GM19239 (cell line): ENCODE measurements around the gene NSMCE1.
A peak's percentile ranks its signal among the peaks of the same experiment; 100 is the strongest.

Experiments
- DNase-seq: peaks from one replicate; pipeline ENCODE4 v3.0.0; 2011; ENCODE audit warnings: low spot score; ENCODE audit not compliant: insufficient read length
- FAIRE-seq: peaks from 2 replicates; lab custom pipeline; 2011; peaks lifted over from hg19 to GRCh38; lab: Jason Lieb, UNC

NSMCE1 gene

GRCh38 chr16:27233731-27234130, 34.8 kb downstream of the NSMCE1 start:
- no peak for FAIRE-seq
- DNase-seq: no peak

DNA sequence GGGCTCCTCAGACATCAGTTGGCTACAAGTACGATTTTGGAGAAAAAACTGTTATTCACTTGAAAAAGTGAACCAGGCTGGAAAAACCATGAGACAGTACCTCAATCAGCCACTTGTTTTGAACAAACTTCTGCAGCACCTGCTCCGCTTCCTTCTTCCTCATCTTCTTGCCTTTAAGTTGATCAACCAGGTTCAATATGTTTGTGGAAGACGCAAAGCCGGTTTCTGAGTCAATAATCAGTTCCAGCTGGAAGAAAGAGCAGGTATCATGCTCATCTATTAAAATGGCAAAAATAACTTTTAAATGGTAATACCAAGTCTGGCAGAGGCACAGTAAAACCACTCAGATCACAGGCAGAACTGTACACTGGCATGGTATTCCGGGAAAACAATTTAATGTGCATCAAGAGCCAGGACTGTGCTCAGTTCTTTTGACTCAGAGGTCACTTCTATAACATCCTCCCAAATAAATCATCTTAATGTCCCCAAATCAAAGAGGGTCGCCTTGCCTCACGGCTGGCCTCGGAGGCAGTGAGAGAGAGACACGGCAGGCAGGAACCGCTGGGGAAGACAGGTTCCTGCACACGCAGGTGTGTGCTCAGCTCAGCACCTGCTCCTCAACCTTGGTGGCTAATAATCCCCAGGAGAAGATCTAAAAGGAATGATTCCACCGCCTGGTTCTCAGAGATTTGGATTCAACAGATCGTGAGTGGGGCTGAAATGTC, 35.5 kb downstream of the NSMCE1 start:
- DNase-seq: no peak
- no peak for FAIRE-seq

- FAIRE-seq: peak; percentile 96
- DNase-seq: peak; percentile 44
Observed at GRCh38 chr16:27232061-27232900, 36.3 kb downstream of the NSMCE1 start.

GRCh38 chr16:27231692-27232060, 36.9 kb downstream of the NSMCE1 start:
- DNase-seq: no peak
- FAIRE-seq: no peak

GRCh38 chr16:27230562-27231001, 38.0 kb downstream of the NSMCE1 start:
- no peak for DNase-seq

GRCh38 chr16:27229891-27230470, 38.6 kb downstream of the NSMCE1 start:
- FAIRE-seq: no peak

More at GRCh38 chr16:27230562-27231001, 38.0 kb downstream of the NSMCE1 start:
- FAIRE-seq: peak; percentile 33

DNA sequence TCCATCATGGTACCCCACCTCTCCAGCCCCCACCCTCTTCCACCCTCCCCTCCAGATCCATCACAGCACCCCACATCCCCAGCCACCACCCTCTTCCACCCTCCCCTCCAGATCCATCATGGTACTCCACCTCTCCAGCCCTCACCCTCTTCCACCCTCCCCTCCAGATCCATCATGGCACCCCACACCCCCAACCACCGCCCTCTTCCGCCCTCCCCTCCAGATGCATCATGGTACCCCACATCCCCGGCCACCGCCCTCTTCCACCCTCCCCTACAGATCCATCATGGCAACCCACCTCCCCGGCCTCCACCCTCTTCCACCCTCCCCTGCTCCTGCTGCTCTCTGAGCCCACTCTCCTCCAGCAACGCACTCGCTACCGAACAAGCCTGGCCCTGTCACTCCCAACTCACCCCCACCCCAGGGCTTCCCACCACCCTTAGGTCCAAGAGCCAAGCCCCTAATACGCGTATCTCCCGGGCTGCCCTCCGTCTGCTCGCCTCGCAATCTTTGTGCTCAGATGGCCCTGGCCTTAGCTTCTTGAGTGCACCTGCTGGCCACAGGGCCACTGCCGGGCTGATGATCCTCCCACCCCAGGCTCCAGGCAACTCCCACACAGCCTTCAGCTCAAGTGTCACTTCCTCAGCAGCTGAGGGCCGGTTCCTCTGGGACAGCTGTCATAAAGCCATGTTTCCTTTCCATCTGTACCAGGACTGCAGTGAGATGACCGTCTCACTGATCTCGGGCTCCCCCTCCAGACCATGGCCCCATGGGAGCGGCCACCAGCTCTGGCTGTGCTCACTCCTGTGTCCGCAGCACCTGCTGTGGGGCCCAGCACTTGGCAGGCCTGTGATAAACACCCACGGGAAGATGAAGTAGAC, 39.7 kb downstream of the NSMCE1 start:
- FAIRE-seq (no peak), DNase-seq (no peak)

More at GRCh38 chr16:27229891-27230470, 38.6 kb downstream of the NSMCE1 start:
- DNase-seq: no peak

DNA sequence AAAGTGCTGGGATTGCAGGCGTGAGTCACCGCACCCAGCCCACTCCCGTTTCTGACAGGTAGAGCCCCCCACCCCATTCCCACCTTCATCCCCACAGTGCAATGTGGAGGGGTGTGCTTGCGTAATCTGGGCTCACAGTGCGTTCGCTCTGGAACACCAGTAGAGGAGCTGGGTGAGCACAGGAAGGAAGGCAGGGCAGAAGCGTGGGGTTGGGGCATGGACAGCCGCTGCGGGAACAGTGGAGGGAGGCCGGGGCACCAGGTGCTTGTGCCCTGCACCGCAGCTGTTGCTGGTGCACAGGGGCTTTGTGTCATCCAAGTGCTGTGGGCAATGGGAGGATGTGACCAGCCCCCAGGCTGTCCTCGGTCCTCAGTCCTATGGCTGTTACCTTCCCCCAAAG, 40.5 kb downstream of the NSMCE1 start:
- DNase-seq: no peak
- FAIRE-seq: no peak

DNA sequence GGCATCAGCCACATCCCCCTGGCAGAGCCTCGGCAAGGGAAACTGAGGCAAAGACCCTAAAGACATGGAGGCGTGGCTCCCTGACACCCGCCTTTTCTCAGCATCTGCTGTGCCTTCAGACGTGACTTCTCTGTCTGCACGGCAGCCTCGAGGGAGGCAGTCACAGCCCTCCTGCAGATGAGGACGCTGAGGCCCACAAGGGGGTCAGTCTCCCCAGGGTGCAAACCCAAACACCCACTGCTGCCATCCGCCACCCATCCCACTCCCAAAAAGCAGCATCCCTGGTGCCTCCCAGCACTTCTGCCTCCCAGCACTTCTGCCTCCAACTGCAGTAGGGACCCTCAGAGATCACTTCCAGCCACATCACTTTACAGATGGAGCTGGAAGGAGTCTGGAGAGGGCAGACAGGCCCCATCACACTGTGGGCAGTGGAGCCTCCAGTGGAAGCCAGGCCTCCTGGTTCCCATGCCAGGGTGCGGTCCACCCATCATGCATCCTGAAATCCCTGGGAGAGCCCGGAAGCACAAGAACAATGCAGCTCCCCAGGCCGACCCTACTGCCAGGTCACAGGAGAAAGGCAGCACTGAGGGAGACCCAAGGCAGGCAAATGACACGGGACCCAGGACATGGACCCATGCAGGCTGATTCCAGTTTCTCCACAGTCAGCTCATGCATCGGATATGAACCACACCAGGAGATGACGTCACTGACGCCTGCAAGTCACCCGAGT, 41.4 kb downstream of the NSMCE1 start:
- FAIRE-seq (no peak), DNase-seq (no peak)

DNA sequence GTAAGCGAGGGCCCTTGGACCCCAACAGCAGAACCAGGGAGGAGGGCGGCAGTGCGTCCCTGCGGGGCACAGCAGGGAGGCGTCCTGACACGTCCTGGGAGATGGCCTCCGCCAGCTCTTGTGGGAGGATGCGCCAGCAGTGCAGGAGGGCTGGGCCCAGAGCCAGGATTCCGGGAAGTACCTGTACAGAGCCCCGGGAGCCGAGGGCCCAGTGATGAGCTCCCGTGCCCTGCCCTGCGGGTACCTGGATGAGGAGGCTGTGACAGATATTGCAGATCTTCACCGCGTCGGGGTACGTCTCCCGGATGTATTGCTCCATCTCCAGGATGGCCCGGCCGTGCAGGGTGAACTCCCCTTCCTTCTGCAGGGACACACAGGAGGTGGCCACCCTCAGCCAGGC, 42.1 kb downstream of the NSMCE1 start:
- DNase-seq: no peak
- FAIRE-seq: no peak

GRCh38 chr16:27225536-27226360, 42.8 kb downstream of the NSMCE1 start:
- FAIRE-seq (no peak), DNase-seq (no peak)

DNA sequence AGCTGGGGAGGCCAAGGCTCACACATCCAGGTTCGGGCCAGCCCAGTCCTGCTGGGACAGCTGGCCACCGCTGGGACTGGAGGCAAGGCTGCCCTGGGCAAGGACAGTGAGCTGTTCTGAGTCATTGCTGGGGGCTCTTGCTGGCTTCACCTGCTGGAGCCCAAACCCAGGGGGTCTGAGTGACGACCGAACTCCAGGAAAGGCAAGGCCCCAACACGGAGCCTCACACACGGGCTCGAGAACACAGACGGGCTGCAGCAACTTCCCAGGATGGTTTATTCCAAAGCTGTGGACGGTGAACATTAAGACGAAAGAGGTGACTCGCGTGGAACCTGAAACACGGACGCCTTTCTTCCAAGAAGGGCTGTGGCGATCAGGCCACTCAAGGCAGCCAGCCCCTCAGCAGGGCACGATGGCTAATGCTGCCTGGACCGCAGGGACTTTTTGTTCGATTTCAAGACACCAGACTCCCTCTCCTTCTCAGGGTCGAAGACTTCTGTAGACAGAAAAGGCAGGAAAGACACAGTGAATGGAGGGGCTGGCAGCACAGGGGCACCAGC, 43.8 kb downstream of the NSMCE1 start:
- FAIRE-seq (no peak), DNase-seq (no peak)

DNA sequence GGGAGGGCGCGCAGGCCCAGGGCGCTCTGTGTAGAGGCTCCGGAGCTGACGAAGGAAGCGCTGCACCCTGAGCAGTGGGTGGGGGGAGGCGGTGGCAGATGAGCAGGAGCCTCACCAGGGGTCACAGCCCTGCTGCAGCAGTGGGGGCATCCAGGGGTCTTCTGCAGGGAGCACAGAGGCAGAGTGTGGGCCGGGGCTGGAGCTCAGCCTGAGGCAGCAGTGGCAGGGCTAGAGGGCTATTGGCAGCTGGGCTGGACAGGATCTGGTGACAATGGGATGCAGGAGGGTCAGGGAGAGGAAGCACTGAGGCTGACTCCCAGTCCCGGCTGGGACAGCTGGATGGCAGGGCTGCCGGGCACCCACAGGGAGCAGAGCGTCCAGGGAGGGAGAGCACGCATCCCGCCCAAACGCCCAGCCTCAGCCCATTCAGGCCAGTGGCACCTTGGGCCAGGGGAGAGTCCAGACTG, 44.3 kb downstream of the NSMCE1 start:
- DNase-seq (no peak), FAIRE-seq (no peak)

DNA sequence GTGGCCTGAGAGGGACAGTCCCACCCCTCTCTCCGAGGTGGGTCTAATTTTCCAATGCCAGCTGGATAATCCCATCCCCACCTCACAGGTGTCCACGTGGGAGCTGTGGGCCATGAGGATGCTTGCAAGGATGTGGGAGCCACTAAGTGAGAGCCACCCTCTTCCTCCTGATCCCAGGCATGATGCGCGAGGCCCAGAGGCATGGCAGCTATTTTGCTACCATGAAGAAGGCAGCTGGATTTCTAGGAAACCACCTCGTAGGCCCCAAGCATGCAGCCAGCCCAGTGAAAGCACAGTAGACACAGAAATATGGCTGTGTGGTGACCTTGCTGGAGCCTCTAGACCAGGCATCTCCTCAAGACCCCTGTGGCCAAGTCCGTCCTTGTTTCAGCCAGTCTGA, 44.9 kb downstream of the NSMCE1 start:
- no peak for FAIRE-seq
- no peak for DNase-seq

DNA sequence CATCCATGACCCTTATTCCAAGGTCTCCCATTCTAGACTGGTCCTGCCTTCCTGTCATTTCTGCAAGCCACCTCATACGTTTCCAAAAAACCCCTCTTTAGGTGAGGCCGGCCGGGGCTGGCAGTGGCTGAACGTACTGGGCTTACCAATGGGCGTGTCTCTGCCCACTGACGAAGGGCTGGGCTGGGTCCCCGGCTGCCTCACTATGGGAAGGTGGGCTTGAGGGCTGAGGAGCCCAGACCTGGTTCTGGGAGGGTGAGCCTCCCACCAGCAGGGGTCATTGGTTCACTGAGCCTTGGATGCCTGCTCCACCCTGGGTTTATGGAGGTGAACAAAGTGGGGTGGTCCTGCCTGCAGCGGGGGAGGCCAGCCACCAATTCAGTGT, 45.4 kb downstream of the NSMCE1 start:
- DNase-seq (no peak), FAIRE-seq (no peak)

GRCh38 chr16:27222249-27223225, 46.0 kb downstream of the NSMCE1 start:
- FAIRE-seq (no peak), DNase-seq (no peak)

DNA sequence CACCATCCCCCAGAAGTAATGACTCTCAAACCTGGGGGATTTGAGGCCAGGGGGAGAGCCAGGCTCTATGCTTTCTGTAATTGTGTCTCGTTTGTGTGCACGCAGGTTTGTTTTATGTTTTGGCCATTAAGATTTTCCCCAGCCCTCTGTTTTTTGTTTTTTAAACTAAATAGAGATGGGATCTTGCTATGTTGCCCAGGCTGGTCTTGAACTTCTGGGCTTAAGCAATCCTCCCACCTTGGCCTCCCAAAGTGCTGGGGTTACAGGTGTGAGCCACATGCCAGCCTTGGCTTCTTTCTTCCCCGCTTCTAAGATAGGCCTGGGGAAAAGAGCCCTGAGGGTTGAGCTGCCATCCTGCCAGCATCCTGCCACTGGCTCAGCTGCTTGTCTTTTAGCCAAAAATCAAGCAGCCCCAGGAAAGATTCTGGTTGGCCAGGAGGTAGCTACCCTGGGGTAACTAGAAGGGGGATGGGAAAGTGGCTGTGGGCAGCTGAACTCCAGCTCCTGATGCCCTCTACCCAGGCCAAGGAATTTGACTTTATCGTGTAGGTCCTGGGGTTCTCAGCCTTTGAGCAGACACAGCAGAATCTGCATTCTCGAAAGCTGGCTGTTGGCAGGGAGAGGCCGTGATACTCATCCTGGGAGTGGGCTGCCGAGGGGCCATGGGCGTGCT, 46.9 kb downstream of the NSMCE1 start:
- DNase-seq (no peak), FAIRE-seq (no peak)
